D721Med (cell line): ENCODE results near the gene VWA5A.
"Not testable (repeated sequence)": the region's sequence is repeated elsewhere in the genome, so short reads cannot be mapped to it uniquely, and the experiment has no call there.

Experiments used
- DNase-seq: peaks from one replicate; pipeline ENCODE4 v3.0.0; 2011; ENCODE audit warnings: low spot score; ENCODE audit not compliant: insufficient read length
- FAIRE-seq: peaks from 2 replicates; lab custom pipeline; 2011; peaks lifted over from hg19 to GRCh38; lab: Jason Lieb, UNC
- CTCF ChIP-seq: IDR thresholded peaks from 2 replicates; pipeline ENCODE4 v1.5.1; 2012; ENCODE audit warnings: mild to moderate bottlenecking, control low read depth; ENCODE audit not compliant: insufficient read depth; ENCODE audit errors: missing control alignments

The VWA5A gene

GRCh38 chr11:124113890-124114289, 1.4 kb upstream of the VWA5A start:
- DNase-seq (no peak), FAIRE-seq (no peak)
- TF ChIP-seq CTCF = no peak

GRCh38 chr11:124115782-124116616, 749 bp downstream of the VWA5A start:
- DNase-seq (no peak), FAIRE-seq (no peak)

GRCh38 chr11:124119103-124119502, 3.9 kb downstream of the VWA5A start:
- FAIRE-seq (no peak), DNase-seq (no peak)
- no peak for TF ChIP-seq CTCF

More at GRCh38 chr11:124115782-124116616, 749 bp downstream of the VWA5A start:
- no peak for TF ChIP-seq CTCF

- TF ChIP-seq CTCF = no peak
- FAIRE-seq = no peak
- DNase-seq = no peak
Observed at GRCh38 chr11:124120891-124121290, 5.6 kb downstream of the VWA5A start.

GRCh38 chr11:124122123-124122522, 6.9 kb downstream of the VWA5A start:
- FAIRE-seq (no peak), DNase-seq (no peak)
- TF ChIP-seq CTCF = no peak

- no peak for TF ChIP-seq CTCF
- no peak for FAIRE-seq
Observed at GRCh38 chr11:124123622-124124021, 8.4 kb downstream of the VWA5A start.

GRCh38 chr11:124127134-124127533, 11.9 kb downstream of the VWA5A start:
- FAIRE-seq = not testable (repeated sequence)

More at GRCh38 chr11:124123622-124124021, 8.4 kb downstream of the VWA5A start:
- no peak for DNase-seq

More at GRCh38 chr11:124127134-124127533, 11.9 kb downstream of the VWA5A start:
- DNase-seq = not testable (repeated sequence)
